ENCODE measurements around the gene INSC.

- TF ChIP-seq CTCF (conservative IDR thresholded peaks at IDR 0.05) (no peak), ZFX (IDR thresholded peaks at IDR 0.05) (no peak)
Measured at GRCh38 chr11:15113381-15113780, 1.3 kb upstream of the INSC start.
